A549 (cell line): ENCODE data around the gene KRT38.

ENCODE experiments used
- CTCF ChIP-seq: fragments of >200 bp; sonication (Bioruptor Twin); formaldehyde crosslinking; IDR thresholded peaks from 3 replicates; pipeline ENCODE4 v1.5.1; 2016
- EP300 ChIP-seq, 2 experiments: fragments of >200 bp; sonication (Bioruptor Twin); formaldehyde crosslinking; IDR thresholded peaks; 2 replicates in 1 of 2; 3 replicates in 1 of 2; pipeline ENCODE4 v1.6.1; 2016 to 2017
- ESRRA ChIP-seq: fragments of 150-350 bp; IDR thresholded peaks from 2 replicates; pipeline ENCODE4 v1.6.1; 2014; ENCODE audit warnings: mild to moderate bottlenecking, low read length, borderline replicate concordance
- FOSB ChIP-seq: fragments of 250-450 bp; sonication (Bioruptor Pico); IDR thresholded peaks from 2 replicates; pipeline ENCODE4 v1.5.0; 2020; ENCODE audit warnings: mild to moderate bottlenecking, moderate library complexity
- HMGXB4 ChIP-seq: fragments of 250-450 bp; sonication (Bioruptor Pico); IDR thresholded peaks from 2 replicates; pipeline ENCODE4 v1.5.0; 2021; ENCODE audit warnings: mild to moderate bottlenecking, moderate library complexity, borderline replicate concordance
- HOXB13 ChIP-seq: fragments of 250-450 bp; sonication (Bioruptor Pico); IDR thresholded peaks from 2 replicates; pipeline ENCODE4 v1.5.0; 2020; ENCODE audit warnings: low read depth, mild to moderate bottlenecking, moderate library complexity
- RFX5 ChIP-seq: fragments of 450-650 bp; IDR thresholded peaks from 2 replicates; pipeline ENCODE4 v1.7.1; 2014; ENCODE audit warnings: antibody characterized with exemption, mild to moderate bottlenecking, moderate library complexity
- USF2 ChIP-seq: fragments of 450-650 bp; IDR thresholded peaks from 2 replicates; pipeline ENCODE4 v1.6.1; 2014; ENCODE audit warnings: antibody characterized with exemption

DNA sequence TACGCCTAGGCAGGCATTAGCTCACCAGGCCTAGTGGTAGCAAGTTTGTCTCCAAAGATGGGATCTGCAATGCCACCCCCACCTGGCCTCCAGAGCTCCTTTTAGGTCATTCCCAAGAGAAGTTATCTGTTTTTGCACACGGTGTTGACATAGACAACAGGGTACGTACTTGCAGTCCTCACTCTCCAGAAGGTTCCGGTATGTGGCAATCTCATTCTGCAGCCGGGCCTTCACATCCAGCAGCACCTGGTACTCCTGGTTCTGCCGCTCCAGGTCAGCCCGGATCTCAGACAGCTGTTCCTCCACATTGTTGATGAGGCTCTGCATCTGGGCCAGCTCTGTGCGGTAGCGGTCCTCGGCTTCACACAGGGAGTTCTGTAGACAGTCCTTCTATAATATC is 33.6 kb downstream of the KRT38 start:
- TF ChIP-seq USF2: no peak
- TF ChIP-seq CTCF: no peak
- no peak for TF ChIP-seq RFX5
- no peak for TF ChIP-seq ESRRA
- no peak for TF ChIP-seq EP300 (IDR thresholded peaks at IDR 0.05)
- TF ChIP-seq HOXB13 (CRISPR knock-in tag): no peak
- TF ChIP-seq FOSB (CRISPR knock-in tag): no peak
- no peak for TF ChIP-seq HMGXB4 (CRISPR knock-in tag)
